Upper lobe of left lung (tissue), 6 donors: ENCODE measurements around the gene ANO10. TPM values are rescaled to one million over a fixed set of nuclear protein-coding genes. Genes with fewer than 3 reads are reported as not detected.
A peak's percentile ranks its signal among the peaks of the same experiment; 100 is the strongest.
"Not testable (repeated sequence)": the region's sequence is repeated elsewhere in the genome, so short reads cannot be mapped to it uniquely, and the experiment has no call there.

Experiments used
- ATAC-seq, 2 donors: fragments of 200-7000 bp; cut with Tn5 transposase; one replicate each; pipeline ENCODE4 v1.9.1; 2022; ENCODE audit warnings: mild to moderate bottlenecking in 2 of 2, moderate library complexity in 2 of 2; ENCODE audit not compliant: low FRiP score in 2 of 2
- DNase-seq, 2 donors: peaks; one replicate each; pipeline ENCODE4 v3.0.0-alpha.2; 2019 to 2020
- H3K27ac ChIP-seq, 4 donors: fragments of 200-600 bp; sonication (generic); one replicate each; pipeline ENCODE4 v1.5.1; 2016 to 2019
- H3K27me3 ChIP-seq, 4 donors: fragments of 200-600 bp; sonication (generic); one replicate each; pipeline ENCODE4 v1.5.1; 2017 to 2019
- H3K36me3 ChIP-seq, 4 donors: fragments of 200-600 bp; sonication (generic); one replicate each; pipeline ENCODE4 v1.5.1; 2016 to 2019
- H3K4me1 ChIP-seq, 4 donors: fragments of 200-600 bp; sonication (generic); one replicate each; pipeline ENCODE4 v1.5.1; 2018 to 2019
- H3K4me3 ChIP-seq, 4 donors: fragments of 200-600 bp; sonication (generic); one replicate each; pipeline ENCODE4 v1.5.1; 2017 to 2019; ENCODE audit warnings: mild to moderate bottlenecking in 2 of 4, moderate library complexity in 1 of 4
- H3K9me3 ChIP-seq, 4 donors: fragments of 200-600 bp; sonication (generic); one replicate each; pipeline ENCODE4 v1.5.1; 2018 to 2019
- CTCF ChIP-seq, 6 experiments: fragments of 450-650 bp in 4 of 6; fragments of 200-600 bp in 2 of 6; sonication (generic) in 2 of 6; IDR thresholded peaks; one replicate each; pipeline ENCODE4 v1.5.1; 2016 to 2019; ENCODE audit warnings: antibody characterized with exemption in 6 of 6
- EP300 ChIP-seq, 4 donors: sonication (generic); formaldehyde crosslinking; IDR thresholded peaks; one replicate each; pipeline ENCODE4 v1.5.1; 2017; ENCODE audit warnings: antibody characterized with exemption in 4 of 4, control low read depth in 2 of 4
- POLR2A ChIP-seq, 4 donors: fragments of 450-650 bp; IDR thresholded peaks; one replicate each; pipeline ENCODE4 v1.5.1; 2016 to 2017; ENCODE audit warnings: antibody characterized with exemption in 4 of 4, mild to moderate bottlenecking in 2 of 4
- POLR2AphosphoS5 ChIP-seq, 2 donors: sonication (generic); formaldehyde crosslinking; IDR thresholded peaks; one replicate each; pipeline ENCODE4 v1.5.1; 2017; ENCODE audit warnings: antibody characterized with exemption in 2 of 2
- WGBS, 2 donors: methylation state at CpG; one replicate each; pipeline ENCODE4 v1.1.5; 2017 to 2018; 5-methylcytosine and 5-hydroxymethylcytosine counted together
- total RNA-seq, 6 donors: library from RNA; depleted of rRNA in 4 of 6; stranded (reverse); fragments of >200 nt in 4 of 6; gene quantifications; one replicate each; pipeline versions ENCODE4 v1.1.0 to v1.2.1, GENCODE V29; 2016 to 2021
- donor health status: DM: no; HTN: no; CAD: no; lungs with moderate emphysema.
- donor health status: DM: no; HTN: yes; CAD: no; lungs with severe emphysema.

ANO10 gene
- total RNA-seq, 6 donors from 2014 or later, result 12.9 to 27.2 (median 18.3) TPM

GRCh38 chr3:43484926-43485488 is 136.8 kb downstream of the ANO10 start:
- WGBS, 2 donors, result 95 to 97% methylated on average over 28 to 29 of the region's 29 CpGs
- Histone ChIP-seq H3K9me3 (no peaks in the 10 kb centered on the region), H3K4me1 (peaks cover 0 to 3% (median 0%) of the 10 kb centered on the region in 4 donors), H3K27me3 (no peaks in the 10 kb centered on the region), H3K4me3 (no peak overlapping the region), H3K36me3 (no peaks in the 10 kb centered on the region), H3K27ac (no peak overlapping the region)
- TF ChIP-seq POLR2AphosphoS5 (IDR thresholded peaks at IDR 0.05) (no peak), EP300 (IDR thresholded peaks at IDR 0.05) (no peak), CTCF (IDR thresholded peaks at IDR 0.05) (no peak), POLR2A (IDR thresholded peaks at IDR 0.05) (no peak)
- DNase-seq (peak in 1 of 2 donors; percentile 61), ATAC-seq (no peak)

- no peaks in the 10 kb centered on the region for H3K9me3 ChIP-seq
- H3K36me3 ChIP-seq, result no peaks in the 10 kb centered on the region
- H3K4me3 ChIP-seq, result no peak overlapping the region
- ATAC-seq (no peak), DNase-seq (no peak)
- TF ChIP-seq POLR2AphosphoS5 (IDR thresholded peaks at IDR 0.05) (no peak), CTCF (IDR thresholded peaks at IDR 0.05) (no peak), EP300 (IDR thresholded peaks at IDR 0.05) (no peak)
- no peak overlapping the region for H3K27ac ChIP-seq
- no peaks in the 10 kb centered on the region for H3K27me3 ChIP-seq
- peaks cover 0 to 10% (median 2%) of the 10 kb centered on the region in 4 donors for H3K4me1 ChIP-seq
These were observed 140.4 kb downstream of the ANO10 start for GRCh38 chr3:43481375-43481774.

- not testable (repeated sequence) for DNase-seq, H3K4me3 ChIP-seq, H3K9me3 ChIP-seq, H3K27me3 ChIP-seq, H3K36me3 ChIP-seq, ATAC-seq
- 59 to 74% methylated on average over 2 of the region's 2 CpGs for WGBS, 2 donors
- H3K27ac ChIP-seq, result peak overlapping the region in 2 of 4 donors; percentile 14 to 77
- H3K4me1 ChIP-seq, result peaks cover 0 to 10% (median 2%) of the 10 kb centered on the region in 4 donors
These were observed 143.0 kb downstream of the ANO10 start for GRCh38 chr3:43478839-43479238.

- no peak for ATAC-seq
- Histone ChIP-seq H3K4me1 (peaks cover 0 to 10% (median 2%) of the 10 kb centered on the region in 4 donors), H3K36me3 (no peaks in the 10 kb centered on the region), H3K27ac (peak overlapping the region; percentile 37 to 77 (median 56)), H3K4me3 (no peak overlapping the region), H3K9me3 (no peaks in the 10 kb centered on the region), H3K27me3 (no peaks in the 10 kb centered on the region)
- no peak for TF ChIP-seq CTCF (IDR thresholded peaks at IDR 0.05)
- no peak for TF ChIP-seq EP300 (IDR thresholded peaks at IDR 0.05)
- no peak for TF ChIP-seq POLR2AphosphoS5 (IDR thresholded peaks at IDR 0.05)
- TF ChIP-seq POLR2A (IDR thresholded peaks at IDR 0.05), result no peak
- WGBS, 2 donors, result 94 to 100% methylated on average over 1 of the region's 1 CpG
- DNase-seq, result no peak
These were observed 143.6 kb downstream of the ANO10 start for GRCh38 chr3:43478118-43478785.

GRCh38 chr3:43477600-43477999 is 144.2 kb downstream of the ANO10 start:
- peak in 1 of 2 donors; percentile 61 for DNase-seq

More at GRCh38 chr3:43477600-43477999, 144.2 kb downstream of the ANO10 start:
- Histone ChIP-seq H3K9me3 (no peaks in the 10 kb centered on the region), H3K4me3 (no peak overlapping the region), H3K27me3 (no peaks in the 10 kb centered on the region), H3K4me1 (peaks cover 0 to 10% (median 2%) of the 10 kb centered on the region in 4 donors), H3K36me3 (no peaks in the 10 kb centered on the region), H3K27ac (peak overlapping the region; percentile 37 to 77 (median 56))
- peak in 1 of 2 donors; percentile 73 for ATAC-seq
- peak in 2 of 4 donors; percentile 7 to 26 for TF ChIP-seq POLR2A (IDR thresholded peaks at IDR 0.05)
- peak; percentile 0 to 88 (median 76) for TF ChIP-seq EP300 (IDR thresholded peaks at IDR 0.05)
- TF ChIP-seq CTCF (IDR thresholded peaks at IDR 0.05), result no peak
- TF ChIP-seq POLR2AphosphoS5 (IDR thresholded peaks at IDR 0.05), result peak; percentile 89 to 94
- WGBS, 2 donors, result 64 to 69% methylated on average over 6 of the region's 6 CpGs
